Activated CD4-positive, alpha-beta memory T cell treated with anti-CD3 and anti-CD28 coated beads, Interleukin-2, amount 10 ng/mL, durations not matched to agents 7 days and 5 days (primary cell): ENCODE data around the gene ASS1. TPM values are rescaled to one million over a fixed set of nuclear protein-coding genes. Genes with fewer than 3 reads are reported as not detected.

ENCODE experiments used
- CTCF ChIA-PET: fragments of 350-600 bp; sonication (Branson Sonifier 250); formaldehyde crosslinking; loops from one replicate; lab custom pipeline; 2021; ENCODE audit warnings: antibody characterized with exemption, inconsistent platforms; lab: Charles Lee
- POLR2A ChIA-PET: fragments of 350-600 bp; sonication (Branson Sonifier 250); formaldehyde crosslinking; loops from one replicate; lab custom pipeline; 2021; ENCODE audit warnings: antibody characterized with exemption; lab: Charles Lee
- DNase-seq: peaks from one replicate; pipeline ENCODE4 v3.0.0-alpha.2; 2020
- H3K27ac Mint-ChIP-seq: one replicate; pipeline ENCODE4 v1.8.0; 2021; ENCODE audit warnings: mild to moderate bottlenecking, mixed read lengths
- H3K27me3 Mint-ChIP-seq: one replicate; pipeline ENCODE4 v1.8.0; 2021; ENCODE audit warnings: mixed read lengths
- H3K36me3 Mint-ChIP-seq: one replicate; pipeline ENCODE4 v1.8.0; 2021; ENCODE audit warnings: low read depth, mixed read lengths
- H3K4me1 Mint-ChIP-seq: one replicate; pipeline ENCODE4 v1.8.0; 2021; ENCODE audit warnings: mixed read lengths
- H3K4me3 Mint-ChIP-seq: one replicate; pipeline ENCODE4 v1.8.0; 2021; ENCODE audit warnings: mild to moderate bottlenecking, mixed read lengths
- H3K9me3 Mint-ChIP-seq: one replicate; pipeline ENCODE4 v1.8.0; 2021; ENCODE audit warnings: mixed read lengths
- total RNA-seq, 2 experiments: library from RNA; stranded (reverse); gene quantifications; one replicate each; pipeline ENCODE4 v1.2.3, GENCODE V29; 2021

Gene ASS1
- total RNA-seq, 2 experiments from 2014 or later = 8.6 to 10.1 TPM

DNA sequence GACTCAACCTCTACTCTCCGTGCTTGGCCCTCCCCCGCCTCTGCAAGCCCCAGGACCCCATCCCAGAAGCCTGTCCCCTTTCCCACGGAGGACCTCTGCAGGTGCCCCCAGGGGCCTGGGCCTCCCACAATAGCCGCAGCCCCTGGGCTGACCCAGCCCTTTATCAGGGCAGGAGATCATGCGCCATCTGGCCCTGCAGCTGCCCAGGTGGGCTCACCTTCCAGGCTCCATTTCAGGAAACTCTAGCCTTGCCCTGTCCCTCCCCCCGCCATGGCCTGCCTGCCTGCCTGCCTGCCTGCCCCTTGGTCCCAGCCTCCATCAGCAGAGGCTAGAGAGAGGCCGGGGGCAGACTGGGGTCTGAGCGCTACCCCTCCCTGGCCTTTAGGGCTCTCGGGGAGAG lies 48.7 kb downstream of the ASS1 start:
- ChIA-PET CTCF (no interaction called here), POLR2A (no interaction called here)
- H3K27ac Mint-ChIP-seq = no peak overlapping the region
- DNase-seq = no peak
- H3K9me3 Mint-ChIP-seq = peaks cover 12% of the 10 kb centered on the region
- peaks cover 2% of the 10 kb centered on the region for H3K27me3 Mint-ChIP-seq
- H3K4me1 Mint-ChIP-seq = no peaks in the 10 kb centered on the region
- peaks cover 2% of the 10 kb centered on the region for H3K36me3 Mint-ChIP-seq
- H3K4me3 Mint-ChIP-seq = no peak overlapping the region

DNA sequence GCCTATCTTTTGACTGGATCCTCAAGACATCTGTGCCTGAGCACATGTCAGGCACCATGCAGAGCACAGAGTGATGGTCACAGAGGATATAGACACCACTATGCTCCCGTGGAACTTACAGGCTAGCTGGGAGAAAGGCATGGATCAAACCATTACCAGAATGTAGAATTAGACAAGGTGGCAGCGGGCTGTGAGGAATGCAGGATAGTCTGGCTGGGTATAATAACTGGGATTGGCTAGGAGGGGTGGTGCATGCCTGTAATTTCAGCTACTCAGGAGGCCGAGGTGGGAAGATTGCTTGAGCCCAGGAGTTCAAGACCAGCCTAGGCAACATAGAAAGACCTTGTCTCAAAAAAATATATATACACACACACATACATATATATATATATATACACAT lies 50.3 kb downstream of the ASS1 start:
- H3K27me3 Mint-ChIP-seq = peaks cover 2% of the 10 kb centered on the region
- CTCF ChIA-PET = interaction anchor here (0.9 kb wide), 1 partner anchor 30 kb away, joined by 3 read pairs; no protein-coding TSS in a partner anchor
- H3K9me3 Mint-ChIP-seq = peaks cover 12% of the 10 kb centered on the region
- peaks cover 2% of the 10 kb centered on the region for H3K36me3 Mint-ChIP-seq
- no peak overlapping the region for H3K4me3 Mint-ChIP-seq
- POLR2A ChIA-PET = no interaction called here
- no peak for DNase-seq
- H3K4me1 Mint-ChIP-seq = no peaks in the 10 kb centered on the region
- H3K27ac Mint-ChIP-seq = no peak overlapping the region

DNA sequence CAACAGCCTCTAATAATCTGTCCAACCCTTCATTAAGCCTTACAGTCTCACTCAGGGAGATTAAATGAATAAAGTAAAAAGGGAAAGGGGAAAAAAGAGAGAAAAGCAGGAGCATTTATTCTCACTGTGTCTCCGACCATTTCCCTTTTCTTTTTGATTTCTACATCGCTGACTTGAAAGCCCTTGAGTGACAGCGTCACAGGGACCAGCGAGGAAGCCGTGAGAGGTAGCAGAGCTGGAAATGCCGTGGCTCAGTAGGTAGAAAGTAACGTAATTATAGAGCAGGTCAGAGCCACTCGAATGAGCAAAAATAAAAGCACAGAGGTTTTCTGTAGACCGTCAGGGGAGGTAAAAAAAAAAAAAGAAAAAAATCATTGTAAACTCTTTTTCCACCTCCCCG lies 52.4 kb downstream of the ASS1 start:
- peaks cover 12% of the 10 kb centered on the region for H3K9me3 Mint-ChIP-seq
- H3K36me3 Mint-ChIP-seq = peaks cover 2% of the 10 kb centered on the region
- no peaks in the 10 kb centered on the region for H3K4me1 Mint-ChIP-seq
- ChIA-PET POLR2A (no interaction called here), CTCF (no interaction called here)
- no peak overlapping the region for H3K27ac Mint-ChIP-seq
- H3K27me3 Mint-ChIP-seq = peaks cover 2% of the 10 kb centered on the region
- H3K4me3 Mint-ChIP-seq = no peak overlapping the region
- no peak for DNase-seq

DNA sequence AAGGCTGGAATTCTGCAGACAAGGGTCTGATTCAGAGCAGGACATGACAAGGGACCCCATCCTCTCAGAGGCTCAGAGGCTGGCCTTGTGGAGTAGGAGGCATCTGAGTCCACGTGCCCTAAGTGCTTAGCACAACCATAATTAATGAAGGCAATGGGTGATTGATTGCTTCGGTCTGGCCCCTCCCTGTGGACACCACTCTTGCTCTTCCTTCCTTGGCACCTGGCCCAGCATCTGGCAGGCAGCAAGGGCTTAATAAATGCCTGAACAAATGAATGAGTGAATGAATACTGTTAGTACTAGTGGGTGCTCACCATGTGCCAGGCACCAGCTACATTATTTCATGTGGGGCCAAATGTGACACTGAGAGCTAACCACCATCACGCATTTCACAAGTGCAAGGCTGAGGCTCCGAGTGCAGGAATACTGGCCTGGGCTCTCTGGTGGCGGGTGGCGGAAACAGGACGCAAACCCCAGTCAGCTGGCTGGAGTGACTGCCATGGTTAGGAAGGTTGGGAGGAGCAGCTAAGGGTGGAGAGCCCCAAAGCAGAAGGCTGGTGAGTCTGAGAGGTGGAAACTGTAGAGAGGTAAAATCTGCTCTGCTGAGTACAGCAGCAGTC lies 53.6 kb downstream of the ASS1 start:
- no peak for DNase-seq
- H3K27ac Mint-ChIP-seq = no peak overlapping the region
- H3K36me3 Mint-ChIP-seq = peaks cover 2% of the 10 kb centered on the region
- ChIA-PET POLR2A (no interaction called here), CTCF (no interaction called here)
- peaks cover 12% of the 10 kb centered on the region for H3K9me3 Mint-ChIP-seq
- H3K4me3 Mint-ChIP-seq = no peak overlapping the region
- H3K27me3 Mint-ChIP-seq = peaks cover 2% of the 10 kb centered on the region
- H3K4me1 Mint-ChIP-seq = no peaks in the 10 kb centered on the region

DNA sequence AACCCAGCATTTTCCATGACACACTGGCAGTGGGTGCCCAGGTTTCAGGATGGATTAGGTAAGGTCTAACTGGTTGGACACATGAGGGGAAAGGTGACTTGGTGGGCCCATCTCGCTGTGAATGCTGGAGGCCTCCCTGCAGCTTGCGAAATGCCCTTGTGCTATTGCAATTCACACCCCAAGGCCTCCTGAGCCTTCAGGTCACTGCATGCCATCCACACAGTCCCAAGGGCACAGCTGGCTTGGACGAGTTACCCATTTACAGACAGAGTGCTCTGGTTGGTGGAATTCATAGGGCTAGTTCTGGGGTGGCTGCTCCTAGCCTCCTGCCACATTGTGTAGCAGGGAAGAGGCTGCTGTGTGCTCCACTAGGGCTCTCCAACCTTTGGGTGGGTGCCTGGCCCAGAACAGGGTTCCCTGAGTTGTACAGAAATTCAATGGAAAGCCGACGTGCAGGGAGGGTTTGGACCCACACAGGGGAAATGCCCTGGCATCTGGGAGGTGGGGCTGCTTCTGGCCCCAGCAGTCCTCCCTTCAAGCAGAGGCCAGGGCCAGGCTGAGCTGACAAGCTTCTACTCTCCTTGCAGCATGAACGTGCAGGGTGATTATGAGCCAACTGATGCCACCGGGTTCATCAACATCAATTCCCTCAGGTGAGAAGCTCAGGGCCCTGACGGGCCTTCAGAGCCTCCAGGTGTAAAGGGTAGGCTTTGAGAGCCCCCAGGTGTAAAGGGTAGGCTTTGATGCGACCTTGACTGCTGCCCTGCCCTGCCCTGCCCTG lies 54.3 kb downstream of the ASS1 start:
- Mint-ChIP-seq H3K27me3 (peaks cover 2% of the 10 kb centered on the region), H3K4me3 (no peak overlapping the region), H3K4me1 (no peaks in the 10 kb centered on the region), H3K9me3 (peaks cover 12% of the 10 kb centered on the region), H3K36me3 (peaks cover 2% of the 10 kb centered on the region), H3K27ac (no peak overlapping the region)
- CTCF ChIA-PET = no interaction called here
- no peak for DNase-seq
- POLR2A ChIA-PET = no interaction called here

DNA sequence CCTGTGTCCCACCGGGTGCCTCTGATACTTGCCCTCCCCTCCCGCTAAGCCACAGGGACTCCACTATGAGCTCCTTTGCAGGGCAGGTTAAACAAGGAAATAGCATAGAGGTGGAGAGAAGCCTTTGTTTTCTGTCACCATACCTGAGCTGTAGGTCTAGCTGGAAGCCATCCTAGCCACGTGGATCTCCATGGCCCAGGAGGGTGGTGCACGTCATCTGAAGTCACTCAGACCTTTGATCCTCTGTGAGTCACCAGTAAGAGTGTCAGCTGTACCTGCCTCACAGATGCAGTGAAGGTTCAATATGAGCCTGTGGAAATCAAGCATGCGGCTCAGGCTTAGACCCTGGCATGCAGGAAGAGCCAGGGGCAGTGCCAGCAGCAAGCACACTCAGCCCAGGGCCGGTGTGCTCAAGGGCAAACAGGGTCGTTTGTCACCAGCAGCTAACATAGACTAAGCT lies 55.1 kb downstream of the ASS1 start:
- Mint-ChIP-seq H3K27ac (no peak overlapping the region), H3K36me3 (peaks cover 2% of the 10 kb centered on the region), H3K4me3 (no peak overlapping the region), H3K4me1 (no peaks in the 10 kb centered on the region), H3K9me3 (peaks cover 8% of the 10 kb centered on the region), H3K27me3 (peaks cover 2% of the 10 kb centered on the region)
- ChIA-PET POLR2A (no interaction called here), CTCF (no interaction called here)
- DNase-seq = no peak

DNA sequence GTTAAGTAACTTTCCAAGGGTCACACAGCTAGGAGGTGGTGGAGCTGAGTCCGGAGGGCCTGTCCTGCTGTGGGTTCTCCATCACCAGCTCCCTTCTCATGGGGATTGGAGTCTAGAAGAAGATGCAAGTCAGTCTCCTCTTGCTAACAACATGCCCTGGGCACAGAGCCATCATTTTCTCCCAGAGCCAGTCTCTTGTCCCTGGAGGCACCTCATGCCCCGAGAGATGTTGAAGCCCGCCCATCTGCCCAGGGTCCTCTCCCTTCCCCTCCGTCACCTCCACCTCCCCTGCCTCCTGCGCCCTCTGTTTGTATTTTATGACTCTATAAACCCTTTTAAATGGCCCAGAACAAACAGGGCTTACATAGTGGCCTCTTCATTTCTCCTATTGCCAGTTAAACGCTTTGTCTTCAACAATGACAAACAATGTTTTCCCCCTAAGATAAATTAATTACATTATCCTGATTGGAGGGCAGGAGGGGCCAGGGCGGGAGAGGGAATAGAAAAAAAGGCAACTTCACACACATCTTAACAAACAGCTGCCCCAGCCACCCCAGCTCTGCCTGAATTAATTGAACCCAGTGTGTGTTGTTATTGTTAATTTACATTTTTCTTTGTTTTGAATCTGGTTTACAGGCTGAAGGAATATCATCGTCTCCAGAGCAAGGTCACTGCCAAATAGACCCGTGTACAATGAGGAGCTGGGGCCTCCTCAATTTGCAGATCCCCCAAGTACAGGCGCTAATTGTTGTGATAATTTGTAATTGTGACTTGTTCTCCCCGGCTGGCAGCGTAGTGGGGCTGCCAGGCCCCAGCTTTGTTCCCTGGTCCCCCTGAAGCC lies 55.8 kb downstream of the ASS1 start:
- POLR2A ChIA-PET = no interaction called here
- Mint-ChIP-seq H3K4me3 (no peak overlapping the region), H3K36me3 (no peaks in the 10 kb centered on the region), H3K27me3 (peaks cover 2% of the 10 kb centered on the region), H3K9me3 (peaks cover 3% of the 10 kb centered on the region), H3K4me1 (no peaks in the 10 kb centered on the region), H3K27ac (no peak overlapping the region)
- CTCF ChIA-PET = no interaction called here
- DNase-seq = no peak

DNA sequence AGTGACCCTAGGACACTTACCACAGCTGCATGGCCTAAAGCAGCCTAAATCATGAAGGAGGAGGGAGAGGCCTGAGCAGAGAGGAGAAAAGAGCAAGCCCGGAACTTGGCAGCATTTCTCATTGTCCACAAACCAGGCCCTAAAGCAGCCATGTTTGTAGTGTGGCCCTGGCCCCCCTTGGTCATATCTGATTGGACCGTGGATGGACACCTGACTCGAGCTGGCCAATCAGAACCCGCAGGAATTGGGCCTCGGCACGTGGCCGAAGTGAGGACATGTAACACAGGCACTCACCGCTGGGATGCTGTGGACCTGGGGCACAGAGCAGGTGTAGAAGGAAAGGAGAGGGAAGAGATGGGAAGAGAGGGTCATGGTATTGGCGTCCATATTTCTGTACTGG lies 56.9 kb downstream of the ASS1 start:
- Mint-ChIP-seq H3K4me1 (no peaks in the 10 kb centered on the region), H3K27ac (no peak overlapping the region), H3K27me3 (peaks cover 2% of the 10 kb centered on the region), H3K4me3 (no peak overlapping the region), H3K9me3 (no peaks in the 10 kb centered on the region), H3K36me3 (no peaks in the 10 kb centered on the region)
- DNase-seq = no peak
- POLR2A ChIA-PET = no interaction called here
- CTCF ChIA-PET = no interaction called here

DNA sequence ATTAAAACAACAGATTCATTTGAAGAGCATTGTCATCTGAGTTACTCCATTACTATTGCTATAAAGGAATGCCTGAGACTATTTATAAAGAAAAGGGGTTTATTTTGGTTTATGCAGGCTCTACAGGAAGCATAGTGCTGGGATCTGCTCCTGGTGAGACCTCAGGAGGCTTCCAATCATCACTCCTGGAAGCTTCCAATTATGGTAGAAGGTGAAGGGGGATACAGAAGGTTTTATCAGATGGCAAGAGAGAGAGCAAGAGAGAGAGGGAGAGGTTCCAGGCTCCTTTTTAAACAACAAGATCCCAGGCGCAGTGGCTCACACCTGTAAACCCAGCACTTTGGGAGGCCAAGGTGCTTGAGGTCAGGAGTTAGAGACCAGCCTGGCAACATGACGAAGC lies 63.5 kb downstream of the ASS1 start:
- H3K9me3 Mint-ChIP-seq = no peaks in the 10 kb centered on the region
- POLR2A ChIA-PET = no interaction called here
- DNase-seq = no peak
- CTCF ChIA-PET = no interaction called here
- H3K27ac Mint-ChIP-seq = no peak overlapping the region
- H3K4me1 Mint-ChIP-seq = no peaks in the 10 kb centered on the region
- no peaks in the 10 kb centered on the region for H3K36me3 Mint-ChIP-seq
- peaks cover 7% of the 10 kb centered on the region for H3K27me3 Mint-ChIP-seq
- H3K4me3 Mint-ChIP-seq = no peak overlapping the region

DNA sequence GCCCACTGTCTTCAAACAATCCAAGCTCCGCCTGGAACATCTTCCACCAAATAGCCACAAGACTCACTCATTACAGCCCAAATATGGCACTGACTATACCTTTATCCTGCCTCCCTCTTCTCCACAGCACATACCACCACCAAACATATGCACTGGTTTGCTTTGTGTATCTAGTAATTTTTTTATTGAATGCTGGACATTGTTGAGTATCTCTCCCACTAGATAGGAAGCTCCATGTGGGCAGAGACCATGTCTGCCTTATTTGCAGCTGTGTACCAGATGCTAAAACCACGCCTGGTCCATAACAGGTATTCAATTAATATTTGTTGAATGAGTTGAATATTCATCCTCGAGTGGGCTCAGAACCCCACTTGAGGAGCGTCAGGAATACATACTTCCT lies 67.4 kb downstream of the ASS1 start:
- Mint-ChIP-seq H3K4me1 (no peaks in the 10 kb centered on the region), H3K4me3 (no peak overlapping the region), H3K36me3 (no peaks in the 10 kb centered on the region), H3K9me3 (no peaks in the 10 kb centered on the region), H3K27ac (no peak overlapping the region), H3K27me3 (peaks cover 7% of the 10 kb centered on the region)
- ChIA-PET POLR2A (interaction anchor here (0.5 kb wide), 1 partner anchor 64 kb away, joined by 3 read pairs; no protein-coding TSS in a partner anchor), CTCF (no interaction called here)
- DNase-seq = no peak

DNA sequence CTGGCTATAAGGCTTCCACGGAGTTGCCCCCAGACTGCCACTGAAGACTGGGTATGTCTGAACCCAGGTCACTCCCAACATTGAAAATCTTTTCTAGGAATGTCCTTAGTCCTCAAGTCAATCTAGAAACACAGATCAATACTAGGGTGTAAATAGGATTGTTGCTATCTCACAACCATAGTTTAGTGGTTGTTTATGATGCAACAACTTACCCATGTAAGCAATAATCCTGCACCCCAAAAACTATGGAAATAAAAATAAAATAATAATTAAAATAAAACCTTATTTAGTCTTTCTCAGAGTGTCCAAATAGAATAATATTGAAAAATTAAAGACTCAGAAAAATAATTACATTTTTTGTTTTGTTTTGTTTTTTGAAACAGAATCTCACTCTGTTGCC lies 68.3 kb downstream of the ASS1 start:
- Mint-ChIP-seq H3K36me3 (no peaks in the 10 kb centered on the region), H3K27ac (no peak overlapping the region), H3K27me3 (peaks cover 12% of the 10 kb centered on the region), H3K9me3 (no peaks in the 10 kb centered on the region), H3K4me3 (no peak overlapping the region), H3K4me1 (no peaks in the 10 kb centered on the region)
- POLR2A ChIA-PET = no interaction called here
- CTCF ChIA-PET = no interaction called here
- DNase-seq = no peak

DNA sequence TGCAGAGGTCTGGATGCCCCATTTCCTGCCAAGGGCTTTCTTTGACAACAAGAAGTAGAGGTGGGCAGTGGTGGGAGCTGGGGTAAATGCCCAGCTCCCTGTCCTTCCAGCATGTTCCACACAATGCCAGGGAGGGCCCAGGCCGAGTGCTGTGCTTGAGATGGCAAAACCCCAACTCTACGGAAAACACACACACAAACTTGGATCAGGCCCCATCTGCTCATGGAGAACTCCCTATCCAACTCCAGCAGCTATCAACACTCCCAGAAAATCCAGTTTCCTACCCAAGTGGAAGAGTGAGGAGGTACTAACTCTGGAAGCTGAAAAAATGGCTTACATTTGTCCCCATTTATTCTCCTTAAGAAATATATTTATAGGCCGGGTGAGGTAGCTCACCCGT lies 73.5 kb downstream of the ASS1 start:
- DNase-seq = no peak
- Mint-ChIP-seq H3K9me3 (no peaks in the 10 kb centered on the region), H3K4me3 (no peak overlapping the region), H3K4me1 (no peaks in the 10 kb centered on the region), H3K27ac (no peak overlapping the region), H3K27me3 (peaks cover 5% of the 10 kb centered on the region), H3K36me3 (no peaks in the 10 kb centered on the region)
- ChIA-PET CTCF (no interaction called here), POLR2A (no interaction called here)
